Left renal cortex interstitium (tissue), 4 donors: Measurements from ENCODE around the gene PODN. TPM values are rescaled to one million over a fixed set of nuclear protein-coding genes. Genes with fewer than 3 reads are reported as not detected.

Source experiments
- DNase-seq, 4 donors: peaks; one replicate each; pipeline ENCODE4 v3.0.0-alpha.2; 2013; ENCODE audit warnings: low read depth in 4 of 4, low spot score in 2 of 4, missing footprints in 1 of 4
- polyA plus RNA-seq, 4 donors: library from polyadenylated mRNA; unstranded; fragments of 120-200 nt; gene quantifications; one replicate each; pipeline ENCODE4 v1.2.1, GENCODE V29; 2013; ENCODE audit not compliant: insufficient read length in 4 of 4

PODN gene
- polyA plus RNA-seq, 4 donors = 1.6 to 3.1 (median 2.2) TPM

- no peak for DNase-seq
Observed at GRCh38 chr1:53087332-53088285, 25.6 kb downstream of the PODN start.

DNA sequence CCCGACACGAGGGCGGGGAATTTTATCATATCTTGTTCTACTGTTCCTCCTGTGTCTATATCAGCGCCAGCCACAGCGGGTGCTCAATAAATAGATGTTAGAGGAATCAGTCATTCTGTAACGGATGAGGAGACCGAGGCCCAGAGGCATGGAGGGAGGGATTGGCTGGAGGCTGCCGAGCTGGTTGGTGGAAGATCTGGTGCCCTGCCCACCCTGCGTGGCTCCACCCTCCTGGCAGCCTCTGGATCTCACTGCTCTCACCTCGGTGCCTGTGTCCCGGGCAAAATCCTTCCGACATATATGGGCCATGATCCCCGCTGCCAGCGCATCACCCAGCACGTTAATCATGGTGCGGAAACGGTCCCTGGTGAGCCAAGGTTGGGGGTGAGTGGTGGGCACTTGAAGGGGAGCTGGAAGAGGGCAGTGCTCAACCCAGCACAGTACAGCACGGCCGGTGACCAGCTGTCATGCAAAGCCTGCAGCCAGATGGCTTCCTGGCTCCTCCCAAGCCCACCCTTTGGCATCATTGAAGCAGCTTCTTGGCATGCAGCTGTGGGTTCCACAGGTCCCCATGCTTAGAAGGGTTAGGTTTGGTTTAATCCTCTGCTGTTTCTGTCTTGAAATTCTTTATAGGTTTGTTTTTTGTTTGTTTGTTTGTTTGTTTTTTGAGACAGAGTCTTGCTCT is 26.7 kb downstream of the PODN start:
- DNase-seq = no peak

DNA sequence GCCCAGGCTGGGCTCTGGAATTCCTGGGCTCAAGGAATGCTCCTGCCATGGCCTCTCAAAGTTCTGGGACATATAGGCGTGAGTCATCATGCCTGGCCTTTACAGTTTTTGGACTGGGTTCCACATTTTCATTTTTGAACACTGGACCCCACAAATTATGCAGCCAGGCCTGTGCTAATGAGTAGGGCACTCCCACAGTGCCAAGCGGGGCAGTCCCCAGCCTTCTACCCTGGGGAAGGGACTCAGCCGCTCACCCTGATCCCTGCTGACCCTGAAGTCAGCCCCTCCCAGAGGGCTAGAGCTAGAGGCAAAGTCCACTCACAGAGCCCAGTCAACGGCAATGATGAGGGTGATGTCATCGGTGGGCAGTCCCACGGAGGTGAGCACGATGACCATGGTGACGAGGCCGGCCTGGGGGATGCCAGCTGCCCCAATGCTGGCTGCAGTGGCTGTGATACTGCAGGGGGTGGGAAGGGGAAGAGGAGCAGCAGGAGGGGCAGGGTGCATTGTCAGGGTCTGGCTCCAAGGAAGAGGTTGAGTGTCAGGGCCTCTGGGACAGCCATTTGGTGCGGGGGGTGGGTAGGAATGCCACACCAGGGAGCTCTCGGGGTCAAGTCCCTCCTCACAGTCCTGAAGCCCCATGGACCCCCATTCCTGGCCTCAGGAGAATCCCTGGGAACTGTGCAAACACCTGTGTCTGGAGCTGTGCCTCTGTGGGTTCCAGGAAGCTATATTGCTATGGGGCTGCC is 27.6 kb downstream of the PODN start:
- no peak for DNase-seq

DNA sequence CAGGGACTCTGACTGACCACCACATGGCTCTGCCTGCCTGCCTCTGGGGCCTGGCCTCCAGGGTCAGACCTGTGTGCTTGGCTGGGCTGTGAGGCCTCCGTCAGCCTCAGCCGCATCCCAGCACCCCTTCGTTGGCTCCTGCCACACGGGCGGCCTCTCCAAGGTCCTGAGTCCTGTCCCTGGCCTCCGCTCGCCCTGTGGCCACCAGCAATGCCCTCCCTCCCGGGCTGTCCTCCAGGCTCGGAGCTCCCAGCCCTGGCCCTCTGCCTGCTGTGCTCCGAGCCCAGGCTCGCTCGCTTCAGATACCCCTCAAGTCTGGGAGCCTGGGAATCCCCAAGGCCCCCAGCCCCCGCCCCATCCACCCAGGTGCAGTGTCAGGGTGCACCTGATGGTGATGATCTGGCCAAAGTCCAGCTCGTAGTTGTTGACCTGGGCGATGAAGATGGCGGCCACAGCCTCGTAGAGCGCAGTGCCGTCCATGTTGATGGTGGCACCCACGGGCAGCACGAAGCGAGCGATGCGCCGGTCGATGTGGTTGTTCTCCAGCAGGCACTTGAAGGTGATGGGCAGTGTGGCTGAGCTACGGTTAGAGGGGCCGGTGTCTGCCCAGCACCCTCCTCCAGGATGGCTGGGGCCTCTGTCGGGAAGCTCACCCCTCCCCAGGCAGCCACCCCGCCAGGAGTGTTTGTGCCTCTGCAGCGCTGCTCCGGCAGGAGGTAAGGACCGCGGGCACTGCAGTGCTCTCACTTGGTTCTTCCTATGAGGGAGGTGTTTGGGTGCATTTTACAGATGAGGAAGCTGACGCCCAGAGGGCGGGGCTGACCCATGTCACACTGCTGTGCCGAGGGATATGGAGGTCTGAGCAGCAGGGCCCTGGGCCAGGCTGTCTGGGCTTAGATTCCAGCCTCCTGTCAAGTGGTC is 28.5 kb downstream of the PODN start:
- DNase-seq = no peak

- DNase-seq = no peak
Observed at GRCh38 chr1:53091841-53092645, 30.0 kb downstream of the PODN start.

- no peak for DNase-seq
Observed at GRCh38 chr1:53092659-53093450, 30.8 kb downstream of the PODN start.

DNA sequence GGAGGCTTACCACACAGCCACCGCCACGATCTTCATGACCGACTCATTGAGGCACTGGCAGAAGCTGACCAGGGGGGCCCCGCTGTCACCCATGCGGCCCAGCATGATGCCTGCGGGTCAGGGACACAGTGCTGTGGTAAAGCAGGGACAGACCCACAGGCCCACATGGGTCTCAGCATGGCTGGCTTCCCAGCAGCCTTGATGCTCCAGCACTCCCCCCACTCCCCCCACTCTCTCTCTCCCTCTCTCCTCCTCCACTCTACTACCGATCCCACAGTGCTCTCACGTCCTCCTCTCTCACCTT is 31.4 kb downstream of the PODN start:
- DNase-seq = no peak

DNA sequence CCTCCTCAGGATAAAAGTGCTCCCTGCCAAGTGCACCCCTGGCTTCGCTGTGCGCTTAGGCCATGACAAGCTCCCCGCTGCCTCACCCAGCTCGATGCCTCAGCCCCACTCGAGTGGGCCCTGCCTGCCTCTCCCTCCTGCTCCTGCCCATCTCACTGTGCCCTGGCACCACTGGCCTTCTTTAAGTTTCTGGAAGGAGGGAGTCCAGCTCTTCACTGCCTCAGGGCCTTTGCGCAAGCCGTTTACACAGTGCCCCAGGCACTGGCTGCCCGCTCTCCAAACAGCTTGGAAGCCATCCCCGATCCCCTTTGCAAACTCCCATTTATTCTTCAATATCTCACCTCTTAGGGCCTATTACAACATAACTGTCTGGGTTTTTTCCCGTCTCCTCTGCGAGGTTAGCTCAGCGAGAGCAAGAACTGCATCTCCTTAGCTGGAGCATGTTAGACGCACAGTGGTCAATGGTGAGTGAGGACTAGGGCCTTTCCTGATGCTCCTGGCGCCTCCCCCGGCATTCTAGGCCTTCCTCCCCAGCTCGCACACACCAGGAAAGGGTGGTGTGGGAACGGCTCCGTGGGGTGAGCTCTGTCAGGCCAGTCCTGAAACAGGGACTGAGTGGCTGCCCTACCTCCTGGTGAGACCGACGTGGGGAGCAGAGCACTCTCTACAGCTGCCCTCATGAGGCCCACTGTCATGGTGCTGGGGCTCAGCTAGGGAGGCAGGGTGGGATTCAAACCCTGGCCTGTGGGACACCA is 31.9 kb downstream of the PODN start:
- no peak for DNase-seq

- no peak for DNase-seq
Observed at GRCh38 chr1:53094533-53094919, 32.5 kb downstream of the PODN start.

- DNase-seq = no peak
Observed at GRCh38 chr1:53104289-53104913, 42.4 kb downstream of the PODN start.

DNA sequence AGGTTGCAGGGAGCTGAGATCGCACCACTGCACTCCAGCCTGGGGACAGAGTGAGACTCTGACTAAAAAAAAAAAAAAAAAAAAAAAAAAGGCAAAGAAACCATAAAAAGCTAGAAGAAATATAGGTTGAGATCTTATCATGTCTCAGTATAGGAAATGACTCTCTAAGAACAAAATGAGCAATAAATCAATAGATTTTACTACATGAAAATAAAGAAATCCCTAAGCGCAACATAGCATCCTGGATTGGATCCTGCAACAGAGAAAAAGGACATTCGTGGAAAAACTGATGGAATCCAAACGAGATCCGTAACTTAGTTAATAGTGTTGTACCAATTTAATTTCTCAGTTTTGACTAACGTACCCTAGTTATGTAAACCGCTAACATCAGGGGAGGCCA is 45.1 kb downstream of the PODN start:
- no peak for DNase-seq

GRCh38 chr1:53107570-53108322 is 45.7 kb downstream of the PODN start:
- DNase-seq = no peak

DNA sequence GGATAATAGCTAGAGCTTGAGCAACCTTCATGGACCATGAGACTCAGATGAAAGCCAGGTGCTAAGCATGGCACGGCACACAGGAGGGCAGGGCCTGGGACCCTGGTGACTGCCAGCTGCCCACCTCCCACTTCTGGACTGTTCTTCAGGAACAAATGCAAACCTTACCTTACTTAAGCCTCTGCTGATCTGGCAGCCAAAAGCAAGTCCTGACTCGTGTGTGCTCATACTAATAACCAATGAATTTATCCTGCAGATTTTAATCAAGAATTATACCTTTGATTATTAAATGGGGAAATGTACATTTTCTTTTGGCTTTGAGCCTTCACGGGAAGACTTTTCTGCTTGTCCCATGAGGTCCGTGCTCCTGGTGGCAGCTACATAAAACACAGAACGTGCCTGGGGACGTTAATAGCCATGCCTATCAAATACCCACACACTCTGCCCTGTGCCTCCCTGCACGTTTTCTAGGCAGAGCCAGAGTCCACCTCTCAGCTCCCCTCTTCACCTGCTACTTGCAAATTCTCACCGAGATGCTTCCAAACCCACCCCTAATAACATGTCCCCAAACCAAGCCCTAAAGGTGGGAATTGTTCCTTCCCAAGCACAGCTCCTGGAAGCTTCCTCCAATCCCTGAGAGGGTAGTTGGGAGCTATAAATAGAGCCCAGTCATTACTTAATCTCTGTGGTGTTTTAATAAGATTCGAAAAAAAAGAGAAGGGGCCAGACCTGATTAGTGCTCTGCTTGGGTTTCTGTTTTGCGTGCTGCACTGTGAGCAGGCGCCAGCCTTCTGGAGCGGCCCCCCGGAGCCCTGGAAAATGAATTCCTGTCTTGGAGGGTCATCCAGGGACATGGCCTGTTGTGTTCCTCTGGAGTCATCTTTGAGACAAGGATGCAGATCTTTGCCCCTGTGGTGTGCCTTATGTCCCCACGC is 46.9 kb downstream of the PODN start:
- no peak for DNase-seq

GRCh38 chr1:53110370-53111072 is 48.5 kb downstream of the PODN start:
- DNase-seq = no peak

GRCh38 chr1:53111073-53111556 is 49.1 kb downstream of the PODN start:
- no peak for DNase-seq
